Esophagus muscularis mucosa (tissue), 4 donors: ENCODE measurements around the gene ABCC1.

Experiments
- CTCF ChIP-seq, 3 experiments: fragments of 200-600 bp in 2 of 3; fragments of 450-650 bp in 1 of 3; sonication (generic) in 2 of 3; IDR thresholded peaks; one replicate each; pipeline ENCODE4 v1.5.1; 2017 to 2019; ENCODE audit warnings: antibody characterized with exemption in 3 of 3, mild to moderate bottlenecking in 2 of 3, moderate library complexity in 1 of 3
- EP300 ChIP-seq: sonication (generic); formaldehyde crosslinking; IDR thresholded peaks from one replicate; pipeline ENCODE4 v1.6.1; 2017; ENCODE audit warnings: antibody characterized with exemption
- POLR2A ChIP-seq: fragments of 450-650 bp; IDR thresholded peaks from one replicate; pipeline ENCODE4 v1.6.1; 2017; ENCODE audit warnings: antibody characterized with exemption, moderate library complexity, mild to moderate bottlenecking, low read depth
- POLR2AphosphoS5 ChIP-seq, 2 donors: sonication (generic); formaldehyde crosslinking; IDR thresholded peaks; one replicate each; pipeline ENCODE4 v1.6.1; 2017; ENCODE audit warnings: antibody characterized with exemption in 2 of 2

- no peak for TF ChIP-seq POLR2A
- no peak for TF ChIP-seq CTCF (IDR thresholded peaks at IDR 0.05)
- peak; percentile 48 to 80 for TF ChIP-seq POLR2AphosphoS5 (IDR thresholded peaks at IDR 0.05)
- peak; percentile 93 for TF ChIP-seq EP300
These were observed 110.6 kb downstream of the ABCC1 start for GRCh38 chr16:16059895-16060590.
